ENCODE measurements around the gene WDFY4. TPM values are rescaled to one million over a fixed set of nuclear protein-coding genes. Genes with fewer than 3 reads are reported as not detected.

WDFY4 gene
- total RNA-seq, 1 experiment from 2014 or later, result not detected

- Mint-ChIP-seq H3K4me1 (peaks cover 3 to 6% of the 10 kb centered on the region in 2 experiments), H3K36me3 (ENCODE audit: insufficient read depth in 1 of 3, low read depth in 3 of 3) (no peaks in the 10 kb centered on the region; a peak in 1 of 7 replicates), H3K27me3 (ENCODE audit: low read depth) (peaks cover 6% of the 10 kb centered on the region), H3K9me3 (no peaks in the 10 kb centered on the region), H3K27ac (no peak overlapping the region; a peak in 1 of 7 replicates), H3K4me3 (no peak overlapping the region)
- H3K23ac ChIP-seq (ENCODE audit: insufficient read length, low read depth, low read length), result no peak overlapping the region
- no CpG with 5 or more reads among the region's 5 CpGs for WGBS (ENCODE audit: extremely low coverage, insufficient read length, low lambda C conversion rate)
- no peaks in the 10 kb centered on the region for H3K27me3 ChIP-seq (ENCODE audit: insufficient read depth, low read length)
- no peak overlapping the region for H2BK12ac ChIP-seq (ENCODE audit: insufficient read length, low read depth, low read length)
- H4K20me1 ChIP-seq (ENCODE audit: control insufficient read depth, insufficient read depth, insufficient read length), result no peaks in the 10 kb centered on the region
- H3K79me1 ChIP-seq (ENCODE audit: insufficient read depth, low read depth, low read length, poor library complexity, severe bottlenecking), result no peaks in the 10 kb centered on the region
- H3K18ac ChIP-seq (ENCODE audit: insufficient read length, low read depth, low read length), result no peak overlapping the region
- no peak overlapping the region for H3K27ac ChIP-seq (ENCODE audit: insufficient read length, low read depth, low read length)
- H3K23me2 ChIP-seq (ENCODE audit: insufficient read length, low read depth, low read length, poor library complexity, severe bottlenecking), result no peaks in the 10 kb centered on the region
- no peak overlapping the region for H4K8ac ChIP-seq (replicated peaks; ENCODE audit: insufficient read length, low read depth, low read length)
- H4K91ac ChIP-seq (ENCODE audit: insufficient read length, low read depth, low read length), result no peak overlapping the region
- H3K9ac ChIP-seq (ENCODE audit: extremely low read depth, insufficient read length, low read length), result no peak overlapping the region
- H2AFZ ChIP-seq (ENCODE audit: low read length), result no peak overlapping the region
- no peak for DNase-seq
- H3K4me2 ChIP-seq (ENCODE audit: insufficient read depth, insufficient read length, low read length), result no peak overlapping the region
- no peaks in the 10 kb centered on the region for H3K4me1 ChIP-seq (ENCODE audit: insufficient read depth, low read length)
- H2BK15ac ChIP-seq (ENCODE audit: low read depth, low read length), result no peak overlapping the region
- no peak overlapping the region for H3K4ac ChIP-seq (ENCODE audit: low read depth, low read length)
- TF ChIP-seq CTCF (conservative IDR thresholded peaks at IDR 0.05), result no peak
- H2BK20ac ChIP-seq (ENCODE audit: low read depth, low read length, poor library complexity, severe bottlenecking), result no peak overlapping the region
- H2AK5ac ChIP-seq (ENCODE audit: insufficient read length, low read length), result no peak overlapping the region
- H2BK5ac ChIP-seq (ENCODE audit: insufficient read length, low read length), result no peak overlapping the region
- H3K79me2 ChIP-seq (ENCODE audit: insufficient read depth, low read length), result no peaks in the 10 kb centered on the region
- no peak overlapping the region for H4K5ac ChIP-seq (ENCODE audit: insufficient read length, low read depth, low read length)
- H2BK120ac ChIP-seq (ENCODE audit: low read depth, low read length, poor library complexity, severe bottlenecking), result no peak overlapping the region
- H3K9me3 ChIP-seq (ENCODE audit: control insufficient read depth, low read depth, low read length), result no peaks in the 10 kb centered on the region
- no peak overlapping the region for H3K14ac ChIP-seq (ENCODE audit: insufficient read depth, low read length)
- H3T11ph ChIP-seq (ENCODE audit: low read length), result no peak overlapping the region
- H3K56ac ChIP-seq (ENCODE audit: insufficient read length, low read depth, low read length), result no peak overlapping the region
Measured at GRCh38 chr10:48779077-48779476, 94.4 kb downstream of the WDFY4 start.

All from H9 (cell line).